ENCODE data around the gene RGPD5.
"Not testable (repeated sequence)": the region's sequence is repeated elsewhere in the genome, so short reads cannot be mapped to it uniquely, and the experiment has no call there.

DNA sequence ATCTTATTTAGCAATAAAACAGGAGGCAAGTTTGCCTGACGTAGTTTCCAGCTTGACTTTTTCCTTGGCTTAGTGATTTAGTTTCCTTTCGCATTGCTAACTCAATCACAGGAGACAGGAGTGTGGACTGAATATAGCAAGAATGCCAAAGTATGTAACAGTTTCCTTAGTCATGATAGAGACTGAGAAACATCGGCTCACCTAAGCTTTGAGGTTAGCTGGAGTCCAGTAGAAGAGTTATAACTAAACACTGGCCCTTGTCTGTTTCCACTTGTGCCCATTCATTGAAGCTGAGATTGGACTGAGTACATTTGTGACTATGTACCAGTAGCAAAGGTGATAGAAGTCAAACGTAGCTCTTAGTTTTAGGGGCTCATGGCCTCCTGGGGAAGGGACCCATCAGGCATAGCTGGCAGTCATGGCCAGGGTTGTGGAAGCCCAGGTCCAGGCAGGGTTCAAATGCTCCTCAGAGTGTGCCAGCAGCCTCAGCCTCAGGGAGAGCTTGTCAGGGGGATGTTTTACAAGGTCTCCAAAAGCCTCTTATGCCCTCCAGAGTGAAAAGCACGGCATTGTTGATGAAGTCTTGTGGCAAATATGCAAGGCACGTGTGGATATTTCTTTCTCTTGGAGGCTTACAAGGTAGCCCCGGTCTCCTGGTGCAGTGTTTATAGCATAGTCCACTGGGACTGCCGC is 103.8 kb downstream of the RGPD5 start:
- TF ChIP-seq, protein P1, sequence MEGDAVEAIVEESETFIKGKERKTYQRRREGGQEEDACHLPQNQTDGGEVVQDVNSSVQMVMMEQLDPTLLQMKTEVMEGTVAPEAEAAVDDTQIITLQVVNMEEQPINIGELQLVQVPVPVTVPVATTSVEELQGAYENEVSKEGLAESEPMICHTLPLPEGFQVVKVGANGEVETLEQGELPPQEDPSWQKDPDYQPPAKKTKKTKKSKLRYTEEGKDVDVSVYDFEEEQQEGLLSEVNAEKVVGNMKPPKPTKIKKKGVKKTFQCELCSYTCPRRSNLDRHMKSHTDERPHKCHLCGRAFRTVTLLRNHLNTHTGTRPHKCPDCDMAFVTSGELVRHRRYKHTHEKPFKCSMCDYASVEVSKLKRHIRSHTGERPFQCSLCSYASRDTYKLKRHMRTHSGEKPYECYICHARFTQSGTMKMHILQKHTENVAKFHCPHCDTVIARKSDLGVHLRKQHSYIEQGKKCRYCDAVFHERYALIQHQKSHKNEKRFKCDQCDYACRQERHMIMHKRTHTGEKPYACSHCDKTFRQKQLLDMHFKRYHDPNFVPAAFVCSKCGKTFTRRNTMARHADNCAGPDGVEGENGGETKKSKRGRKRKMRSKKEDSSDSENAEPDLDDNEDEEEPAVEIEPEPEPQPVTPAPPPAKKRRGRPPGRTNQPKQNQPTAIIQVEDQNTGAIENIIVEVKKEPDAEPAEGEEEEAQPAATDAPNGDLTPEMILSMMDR (IDR thresholded peaks at IDR 0.05) = not testable (repeated sequence)
- not testable (repeated sequence) for TF ChIP-seq POLR2A, EP300 (IDR thresholded peaks at IDR 0.05)

Measured in sigmoid colon (tissue), 4 donors.